HepG2 (cell line): ENCODE measurements around the gene JUND. TPM values are rescaled to one million over a fixed set of nuclear protein-coding genes. Genes with fewer than 3 reads are reported as not detected.

ENCODE experiments used
- HMG20A ChIP-seq: IDR thresholded peaks from 2 replicates; pipeline ENCODE4 v1.6.1; 2016; ENCODE audit warnings: borderline replicate concordance
- MYC ChIP-seq: sonication (generic); formaldehyde crosslinking; IDR thresholded peaks from 2 replicates; pipeline ENCODE4 v1.9.0; 2021; ENCODE audit warnings: missing genetic modification reagents, borderline replicate concordance
- NCOA1 ChIP-seq: sonication (generic); formaldehyde crosslinking; IDR thresholded peaks from 2 replicates; pipeline ENCODE4 v1.9.0; 2021; ENCODE audit warnings: missing genetic modification reagents
- polyA plus RNA-seq, 8 experiments: library from polyadenylated mRNA; depleted of rRNA in 3 of 8; stranded (reverse) in 7 of 8; unstranded in 1 of 8; fragments of >200 nt; fragmentation: Illumina TruSeq in 4 of 8; extraction: Trizol in 4 of 8; gene quantifications; 2 replicates each; pipeline versions ENCODE4 v1.2.1 to v1.2.3, GENCODE V29; 2011 to 2016; ENCODE audit warnings: low read depth in 4 of 8, missing spikeins in 1 of 8, mixed read lengths in 1 of 8; ENCODE audit not compliant: insufficient read depth in 1 of 8
- total RNA-seq, 5 experiments: library from RNA; depleted of rRNA; stranded (reverse); fragments of >200 nt; fragmentation: Illumina TruSeq; extraction: Trizol; gene quantifications; 2 replicates each; pipeline ENCODE4 v1.2.3, GENCODE V29; 2016; ENCODE audit warnings: low read depth in 1 of 5
- TF ChIP-seq, protein P1 (sequence below): sonication (generic); formaldehyde crosslinking; IDR thresholded peaks from 2 replicates; pipeline ENCODE4 v1.5.0; 2020; ENCODE audit warnings: mild to moderate bottlenecking, missing genetic modification reagents, borderline replicate concordance
- TF ChIP-seq, protein P2 (sequence below): IDR thresholded peaks from 2 replicates; pipeline ENCODE4 v1.6.1; 2018; ENCODE audit warnings: missing genetic modification reagents, mild to moderate bottlenecking, missing compliant biosample characterization
- TF ChIP-seq, protein P3 (sequence below): sonication (generic); formaldehyde crosslinking; IDR thresholded peaks from 2 replicates; pipeline ENCODE4 v1.4.0; 2020; ENCODE audit warnings: missing genetic modification reagents
- TF ChIP-seq, protein P4 (sequence below): sonication (generic); formaldehyde crosslinking; IDR thresholded peaks from 2 replicates; pipeline ENCODE4 v1.8.0; 2022; ENCODE audit warnings: missing genetic modification reagents, mild to moderate bottlenecking, borderline replicate concordance
- TF ChIP-seq, protein P5 (sequence below): sonication (generic); formaldehyde crosslinking; conservative IDR thresholded peaks from 2 replicates; pipeline ENCODE4 v1.4.0; 2020; ENCODE audit warnings: missing genetic modification reagents

Gene JUND
- total and polyA plus RNA-seq, 2 of the 13 experiments (the other 11 are each of a cell fraction or from before 2014, with no cell fraction given) = 41.2 to 59.8 TPM

DNA sequence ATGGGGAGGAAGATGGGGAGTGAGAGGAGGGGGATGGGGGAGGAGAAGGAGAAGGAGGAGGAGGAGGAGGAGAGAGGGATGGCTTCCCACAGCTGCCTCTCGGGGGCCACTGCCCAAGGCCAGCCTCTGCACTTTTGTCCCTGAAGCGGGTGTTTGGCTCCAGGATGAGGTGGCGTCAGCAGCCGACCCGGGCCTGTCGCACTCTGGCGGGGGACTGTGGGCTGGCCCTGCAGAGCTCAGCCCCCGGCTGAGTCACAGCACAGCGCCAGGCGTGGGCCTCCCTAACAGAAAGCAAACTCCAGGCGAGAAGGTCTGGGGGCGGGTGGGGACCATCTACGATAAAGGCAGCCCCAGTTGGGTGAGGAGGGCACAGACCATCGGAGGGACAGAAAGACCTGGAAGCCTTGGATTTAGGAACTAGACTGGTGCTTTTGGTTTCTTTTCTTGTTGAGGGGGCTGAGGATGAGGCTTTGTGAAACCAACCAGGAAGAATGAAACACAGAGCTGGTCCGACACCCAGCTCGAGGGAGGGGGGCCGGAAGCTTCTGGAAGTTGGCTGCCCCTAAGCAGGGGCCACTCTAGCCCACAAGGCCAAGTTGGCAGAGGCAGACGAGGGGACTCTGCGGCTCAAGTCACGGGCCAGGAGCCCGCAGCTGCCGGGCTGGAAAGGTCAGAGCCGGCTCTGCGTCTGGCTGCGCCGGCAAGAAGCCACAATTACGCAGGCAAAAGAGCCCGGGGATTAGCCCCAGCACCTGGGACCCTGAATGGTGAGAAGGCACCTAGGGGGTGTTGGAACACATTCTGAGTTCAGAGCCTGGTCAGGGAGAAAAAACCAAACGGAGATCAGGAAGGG is 23.3 kb upstream of the JUND start (continued):
- TF ChIP-seq, protein P1, sequence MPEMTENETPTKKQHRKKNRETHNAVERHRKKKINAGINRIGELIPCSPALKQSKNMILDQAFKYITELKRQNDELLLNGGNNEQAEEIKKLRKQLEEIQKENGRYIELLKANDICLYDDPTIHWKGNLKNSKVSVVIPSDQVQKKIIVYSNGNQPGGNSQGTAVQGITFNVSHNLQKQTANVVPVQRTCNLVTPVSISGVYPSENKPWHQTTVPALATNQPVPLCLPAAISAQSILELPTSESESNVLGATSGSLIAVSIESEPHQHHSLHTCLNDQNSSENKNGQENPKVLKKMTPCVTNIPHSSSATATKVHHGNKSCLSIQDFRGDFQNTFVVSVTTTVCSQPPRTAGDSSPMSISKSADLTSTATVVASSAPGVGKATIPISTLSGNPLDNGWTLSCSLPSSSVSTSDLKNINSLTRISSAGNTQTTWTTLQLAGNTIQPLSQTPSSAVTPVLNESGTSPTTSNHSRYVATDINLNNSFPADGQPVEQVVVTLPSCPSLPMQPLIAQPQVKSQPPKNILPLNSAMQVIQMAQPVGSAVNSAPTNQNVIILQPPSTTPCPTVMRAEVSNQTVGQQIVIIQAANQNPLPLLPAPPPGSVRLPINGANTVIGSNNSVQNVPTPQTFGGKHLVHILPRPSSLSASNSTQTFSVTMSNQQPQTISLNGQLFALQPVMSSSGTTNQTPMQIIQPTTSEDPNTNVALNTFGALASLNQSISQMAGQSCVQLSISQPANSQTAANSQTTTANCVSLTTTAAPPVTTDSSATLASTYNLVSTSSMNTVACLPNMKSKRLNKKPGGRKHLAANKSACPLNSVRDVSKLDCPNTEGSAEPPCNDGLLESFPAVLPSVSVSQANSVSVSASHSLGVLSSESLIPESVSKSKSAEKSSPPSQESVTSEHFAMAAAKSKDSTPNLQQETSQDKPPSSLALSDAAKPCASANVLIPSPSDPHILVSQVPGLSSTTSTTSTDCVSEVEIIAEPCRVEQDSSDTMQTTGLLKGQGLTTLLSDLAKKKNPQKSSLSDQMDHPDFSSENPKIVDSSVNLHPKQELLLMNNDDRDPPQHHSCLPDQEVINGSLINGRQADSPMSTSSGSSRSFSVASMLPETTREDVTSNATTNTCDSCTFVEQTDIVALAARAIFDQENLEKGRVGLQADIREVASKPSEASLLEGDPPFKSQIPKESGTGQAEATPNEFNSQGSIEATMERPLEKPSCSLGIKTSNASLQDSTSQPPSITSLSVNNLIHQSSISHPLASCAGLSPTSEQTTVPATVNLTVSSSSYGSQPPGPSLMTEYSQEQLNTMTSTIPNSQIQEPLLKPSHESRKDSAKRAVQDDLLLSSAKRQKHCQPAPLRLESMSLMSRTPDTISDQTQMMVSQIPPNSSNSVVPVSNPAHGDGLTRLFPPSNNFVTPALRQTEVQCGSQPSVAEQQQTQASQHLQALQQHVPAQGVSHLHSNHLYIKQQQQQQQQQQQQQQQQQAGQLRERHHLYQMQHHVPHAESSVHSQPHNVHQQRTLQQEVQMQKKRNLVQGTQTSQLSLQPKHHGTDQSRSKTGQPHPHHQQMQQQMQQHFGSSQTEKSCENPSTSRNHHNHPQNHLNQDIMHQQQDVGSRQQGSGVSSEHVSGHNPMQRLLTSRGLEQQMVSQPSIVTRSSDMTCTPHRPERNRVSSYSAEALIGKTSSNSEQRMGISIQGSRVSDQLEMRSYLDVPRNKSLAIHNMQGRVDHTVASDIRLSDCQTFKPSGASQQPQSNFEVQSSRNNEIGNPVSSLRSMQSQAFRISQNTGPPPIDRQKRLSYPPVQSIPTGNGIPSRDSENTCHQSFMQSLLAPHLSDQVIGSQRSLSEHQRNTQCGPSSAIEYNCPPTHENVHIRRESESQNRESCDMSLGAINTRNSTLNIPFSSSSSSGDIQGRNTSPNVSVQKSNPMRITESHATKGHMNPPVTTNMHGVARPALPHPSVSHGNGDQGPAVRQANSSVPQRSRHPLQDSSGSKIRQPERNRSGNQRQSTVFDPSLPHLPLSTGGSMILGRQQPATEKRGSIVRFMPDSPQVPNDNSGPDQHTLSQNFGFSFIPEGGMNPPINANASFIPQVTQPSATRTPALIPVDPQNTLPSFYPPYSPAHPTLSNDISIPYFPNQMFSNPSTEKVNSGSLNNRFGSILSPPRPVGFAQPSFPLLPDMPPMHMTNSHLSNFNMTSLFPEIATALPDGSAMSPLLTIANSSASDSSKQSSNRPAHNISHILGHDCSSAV = no peak
- TF ChIP-seq MYC (peak; percentile 54; the same call in 1 of the 2 replicates), HMG20A (no peak; the same call in 1 of the 2 replicates), NCOA1 (CRISPR knock-in tag) (no peak)
- TF ChIP-seq, protein P2, sequence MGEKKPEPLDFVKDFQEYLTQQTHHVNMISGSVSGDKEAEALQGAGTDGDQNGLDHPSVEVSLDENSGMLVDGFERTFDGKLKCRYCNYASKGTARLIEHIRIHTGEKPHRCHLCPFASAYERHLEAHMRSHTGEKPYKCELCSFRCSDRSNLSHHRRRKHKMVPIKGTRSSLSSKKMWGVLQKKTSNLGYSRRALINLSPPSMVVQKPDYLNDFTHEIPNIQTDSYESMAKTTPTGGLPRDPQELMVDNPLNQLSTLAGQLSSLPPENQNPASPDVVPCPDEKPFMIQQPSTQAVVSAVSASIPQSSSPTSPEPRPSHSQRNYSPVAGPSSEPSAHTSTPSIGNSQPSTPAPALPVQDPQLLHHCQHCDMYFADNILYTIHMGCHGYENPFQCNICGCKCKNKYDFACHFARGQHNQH (CRISPR knock-in tag) = peak; percentile 78; the same call in 1 of the 2 replicates
- TF ChIP-seq, protein P3, sequence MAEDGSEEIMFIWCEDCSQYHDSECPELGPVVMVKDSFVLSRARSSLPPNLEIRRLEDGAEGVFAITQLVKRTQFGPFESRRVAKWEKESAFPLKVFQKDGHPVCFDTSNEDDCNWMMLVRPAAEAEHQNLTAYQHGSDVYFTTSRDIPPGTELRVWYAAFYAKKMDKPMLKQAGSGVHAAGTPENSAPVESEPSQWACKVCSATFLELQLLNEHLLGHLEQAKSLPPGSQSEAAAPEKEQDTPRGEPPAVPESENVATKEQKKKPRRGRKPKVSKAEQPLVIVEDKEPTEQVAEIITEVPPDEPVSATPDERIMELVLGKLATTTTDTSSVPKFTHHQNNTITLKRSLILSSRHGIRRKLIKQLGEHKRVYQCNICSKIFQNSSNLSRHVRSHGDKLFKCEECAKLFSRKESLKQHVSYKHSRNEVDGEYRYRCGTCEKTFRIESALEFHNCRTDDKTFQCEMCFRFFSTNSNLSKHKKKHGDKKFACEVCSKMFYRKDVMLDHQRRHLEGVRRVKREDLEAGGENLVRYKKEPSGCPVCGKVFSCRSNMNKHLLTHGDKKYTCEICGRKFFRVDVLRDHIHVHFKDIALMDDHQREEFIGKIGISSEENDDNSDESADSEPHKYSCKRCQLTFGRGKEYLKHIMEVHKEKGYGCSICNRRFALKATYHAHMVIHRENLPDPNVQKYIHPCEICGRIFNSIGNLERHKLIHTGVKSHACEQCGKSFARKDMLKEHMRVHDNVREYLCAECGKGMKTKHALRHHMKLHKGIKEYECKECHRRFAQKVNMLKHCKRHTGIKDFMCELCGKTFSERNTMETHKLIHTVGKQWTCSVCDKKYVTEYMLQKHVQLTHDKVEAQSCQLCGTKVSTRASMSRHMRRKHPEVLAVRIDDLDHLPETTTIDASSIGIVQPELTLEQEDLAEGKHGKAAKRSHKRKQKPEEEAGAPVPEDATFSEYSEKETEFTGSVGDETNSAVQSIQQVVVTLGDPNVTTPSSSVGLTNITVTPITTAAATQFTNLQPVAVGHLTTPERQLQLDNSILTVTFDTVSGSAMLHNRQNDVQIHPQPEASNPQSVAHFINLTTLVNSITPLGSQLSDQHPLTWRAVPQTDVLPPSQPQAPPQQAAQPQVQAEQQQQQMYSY (CRISPR knock-in tag) = no peak
- TF ChIP-seq, protein P4, sequence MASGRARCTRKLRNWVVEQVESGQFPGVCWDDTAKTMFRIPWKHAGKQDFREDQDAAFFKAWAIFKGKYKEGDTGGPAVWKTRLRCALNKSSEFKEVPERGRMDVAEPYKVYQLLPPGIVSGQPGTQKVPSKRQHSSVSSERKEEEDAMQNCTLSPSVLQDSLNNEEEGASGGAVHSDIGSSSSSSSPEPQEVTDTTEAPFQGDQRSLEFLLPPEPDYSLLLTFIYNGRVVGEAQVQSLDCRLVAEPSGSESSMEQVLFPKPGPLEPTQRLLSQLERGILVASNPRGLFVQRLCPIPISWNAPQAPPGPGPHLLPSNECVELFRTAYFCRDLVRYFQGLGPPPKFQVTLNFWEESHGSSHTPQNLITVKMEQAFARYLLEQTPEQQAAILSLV (CRISPR knock-in tag) = peak; percentile 63
- TF ChIP-seq, protein P5, sequence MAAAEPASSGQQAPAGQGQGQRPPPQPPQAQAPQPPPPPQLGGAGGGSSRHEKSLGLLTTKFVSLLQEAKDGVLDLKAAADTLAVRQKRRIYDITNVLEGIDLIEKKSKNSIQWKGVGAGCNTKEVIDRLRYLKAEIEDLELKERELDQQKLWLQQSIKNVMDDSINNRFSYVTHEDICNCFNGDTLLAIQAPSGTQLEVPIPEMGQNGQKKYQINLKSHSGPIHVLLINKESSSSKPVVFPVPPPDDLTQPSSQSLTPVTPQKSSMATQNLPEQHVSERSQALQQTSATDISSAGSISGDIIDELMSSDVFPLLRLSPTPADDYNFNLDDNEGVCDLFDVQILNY = no peak
